Calu3 (cell line): ENCODE measurements around the gene CCDC178. TPM values are rescaled to one million over a fixed set of nuclear protein-coding genes. Genes with fewer than 3 reads are reported as not detected.

Source experiments
- BruUV-seq: library from RNA; stranded (reverse); fragments of 400-500 nt; replicated peaks from 2 replicates; lab custom pipeline; 2021; lab: Mats Ljungman, UMichigan
- CTCF ChIA-PET: fragments of 300-600 bp; sonication (Branson Sonifier 250); formaldehyde crosslinking; loops from one replicate; lab custom pipeline; 2022; ENCODE audit warnings: antibody characterized with exemption; lab: Charles Lee
- DNase-seq: peaks from one replicate; pipeline ENCODE4 v3.0.0; 2022
- H3K27ac Mint-ChIP-seq: one replicate; pipeline ENCODE4 v1.8.0; 2022; ENCODE audit warnings: mixed read lengths; ENCODE audit not compliant: unreplicated experiment
- H3K27me3 Mint-ChIP-seq: one replicate; pipeline ENCODE4 v1.8.0; 2022; ENCODE audit warnings: mixed read lengths; ENCODE audit not compliant: unreplicated experiment
- H3K36me3 Mint-ChIP-seq: one replicate; pipeline ENCODE4 v1.8.0; 2022; ENCODE audit warnings: mild to moderate bottlenecking, moderate library complexity, mixed read lengths; ENCODE audit not compliant: insufficient read depth, unreplicated experiment
- H3K4me1 Mint-ChIP-seq: one replicate; pipeline ENCODE4 v1.8.0; 2022; ENCODE audit warnings: mild to moderate bottlenecking, low read depth, mixed read lengths; ENCODE audit not compliant: unreplicated experiment
- H3K4me3 Mint-ChIP-seq: one replicate; pipeline ENCODE4 v1.8.0; 2022; ENCODE audit warnings: mild to moderate bottlenecking, low read depth, moderate library complexity, mixed read lengths; ENCODE audit not compliant: unreplicated experiment
- H3K9me3 Mint-ChIP-seq: one replicate; pipeline ENCODE4 v1.8.0; 2022; ENCODE audit warnings: low read depth, mixed read lengths; ENCODE audit not compliant: unreplicated experiment
- CTCF ChIP-seq: fragments of 200-600 bp; IDR thresholded peaks from one replicate; pipeline ENCODE4 v1.8.0; 2022; ENCODE audit warnings: antibody characterized with exemption; ENCODE audit not compliant: unreplicated experiment
- intact Hi-C: fragments of 100-400 bp; cut with micrococcal nuclease; formaldehyde crosslinking; loops from one replicate; pipeline ENCODE4 v1.10.0; 2022; ENCODE audit not compliant: unreplicated experiment
- total RNA-seq: library from RNA; stranded (reverse); gene quantifications from 2 replicates; pipeline ENCODE4 v1.2.3, GENCODE V29; 2022

The CCDC178 gene
- total RNA-seq, 1 experiment from 2014 or later: not detected

GRCh38 chr18:33282709-33283333 lies 157.7 kb downstream of the CCDC178 start:
- TF ChIP-seq CTCF: no peak
- Mint-ChIP-seq H3K4me1 (no peaks in the 10 kb centered on the region), H3K4me3 (no peak overlapping the region), H3K36me3 (no peaks in the 10 kb centered on the region), H3K27ac (no peak overlapping the region), H3K9me3 (no peaks in the 10 kb centered on the region), H3K27me3 (no peaks in the 10 kb centered on the region)
- DNase-seq: no peak
- CTCF ChIA-PET: no interaction called here
- BruUV-seq: no TSS peak
- intact Hi-C loops: no loop called here

- Mint-ChIP-seq H3K4me3 (no peak overlapping the region), H3K4me1 (no peaks in the 10 kb centered on the region), H3K27me3 (no peaks in the 10 kb centered on the region), H3K27ac (no peak overlapping the region), H3K36me3 (no peaks in the 10 kb centered on the region), H3K9me3 (no peaks in the 10 kb centered on the region)
- no TSS peak for BruUV-seq
- no peak for TF ChIP-seq CTCF
- intact Hi-C loops: no loop called here
- CTCF ChIA-PET: no interaction called here
- DNase-seq: no peak
Observed at GRCh38 chr18:33282142-33282541, 158.4 kb downstream of the CCDC178 start.

GRCh38 chr18:33277431-33277830 lies 163.1 kb downstream of the CCDC178 start:
- no peaks in the 10 kb centered on the region for H3K9me3 Mint-ChIP-seq
- no peak for DNase-seq
- no peaks in the 10 kb centered on the region for H3K36me3 Mint-ChIP-seq
- no peaks in the 10 kb centered on the region for H3K4me1 Mint-ChIP-seq
- CTCF ChIA-PET: no interaction called here
- no peak overlapping the region for H3K4me3 Mint-ChIP-seq
- no peak for TF ChIP-seq CTCF
- no peak overlapping the region for H3K27ac Mint-ChIP-seq
- intact Hi-C loops: no loop called here
- H3K27me3 Mint-ChIP-seq: no peaks in the 10 kb centered on the region
- no TSS peak for BruUV-seq

- no peaks in the 10 kb centered on the region for H3K4me1 Mint-ChIP-seq
- CTCF ChIA-PET: no interaction called here
- BruUV-seq: no TSS peak
- no peaks in the 10 kb centered on the region for H3K27me3 Mint-ChIP-seq
- TF ChIP-seq CTCF: no peak
- no peak overlapping the region for H3K4me3 Mint-ChIP-seq
- intact Hi-C loops: no loop called here
- no peak overlapping the region for H3K27ac Mint-ChIP-seq
- DNase-seq: no peak
- H3K36me3 Mint-ChIP-seq: no peaks in the 10 kb centered on the region
- no peaks in the 10 kb centered on the region for H3K9me3 Mint-ChIP-seq
Observed at GRCh38 chr18:33275843-33276242, 164.7 kb downstream of the CCDC178 start.
